RKO (cell line): ENCODE data around the gene MDM2.
"Not testable (repeated sequence)": the region's sequence is repeated elsewhere in the genome, so short reads cannot be mapped to it uniquely, and the experiment has no call there.

Experiments
- DNase-seq: peaks from one replicate; pipeline ENCODE4 v3.0.0-alpha.2; 2016; ENCODE audit warnings: low spot score

The MDM2 gene

DNA sequence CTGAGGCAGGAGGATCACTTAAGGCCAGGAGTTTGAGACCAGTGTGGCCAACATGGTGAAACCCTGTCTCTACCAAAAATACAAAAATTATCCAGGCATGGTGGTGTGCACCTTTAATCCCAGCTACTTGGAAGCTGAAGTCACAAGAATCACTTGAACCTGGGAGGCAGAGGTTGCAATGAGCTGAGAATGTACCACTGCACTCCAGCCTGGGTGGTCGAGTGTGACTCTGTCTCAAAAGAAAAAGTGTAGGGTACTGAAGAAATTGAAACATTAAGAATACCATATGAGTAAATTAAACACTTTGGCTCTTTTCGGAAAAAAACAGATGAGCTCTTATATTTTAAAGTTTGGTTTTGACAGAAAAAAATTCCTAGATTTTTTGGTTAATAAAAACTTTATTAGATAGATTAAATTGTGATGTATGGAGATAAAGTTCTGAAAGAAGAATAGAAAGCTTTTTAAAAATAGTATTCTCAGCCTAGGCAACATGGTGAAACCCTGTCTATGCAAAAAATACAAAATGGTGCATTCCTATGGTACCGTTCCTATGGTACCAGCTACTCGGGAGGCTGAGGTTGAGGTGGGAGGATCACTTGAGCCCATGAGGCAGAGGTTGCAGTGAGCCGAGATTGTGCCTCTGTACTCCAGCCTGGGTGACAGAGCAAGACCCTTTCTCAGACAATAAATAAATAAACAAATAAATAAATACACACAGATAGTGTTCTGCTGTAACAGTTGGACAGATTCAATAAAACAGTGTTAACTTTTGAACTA, 20.1 kb downstream of the MDM2 start:
- DNase-seq = no peak

DNA sequence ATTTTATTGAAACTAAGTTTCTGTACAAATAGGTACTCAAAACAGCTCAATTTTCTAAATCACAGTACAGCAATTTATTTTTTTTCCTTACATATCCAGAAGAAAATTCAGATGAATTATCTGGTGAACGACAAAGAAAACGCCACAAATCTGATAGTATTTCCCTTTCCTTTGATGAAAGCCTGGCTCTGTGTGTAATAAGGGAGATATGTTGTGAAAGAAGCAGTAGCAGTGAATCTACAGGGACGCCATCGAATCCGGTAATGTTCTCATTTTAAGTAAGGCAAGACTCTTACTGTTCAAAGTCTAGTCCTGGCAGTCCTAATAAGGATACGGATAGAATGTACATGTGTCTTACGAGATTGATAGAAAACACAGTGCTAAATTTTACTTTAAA, 20.7 kb downstream of the MDM2 start:
- no peak for DNase-seq

DNA sequence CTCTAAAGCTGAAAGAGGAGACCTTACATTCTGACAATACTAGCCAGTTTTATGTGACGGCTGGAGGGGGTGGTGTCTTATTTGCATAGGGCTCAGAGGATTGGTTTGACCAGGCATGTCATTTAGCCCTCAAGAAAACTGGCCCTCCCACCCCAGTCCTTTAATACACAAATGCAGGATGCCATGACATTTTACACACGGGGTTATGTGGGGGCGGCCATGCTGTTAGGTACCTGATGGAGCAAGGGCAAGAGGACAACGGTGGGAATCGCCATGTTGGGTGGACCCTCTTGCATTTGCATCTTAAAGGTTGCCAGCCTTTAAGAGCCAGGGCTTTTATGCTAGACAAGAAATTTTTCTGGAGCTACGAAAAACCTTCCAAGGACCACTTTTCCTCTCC, 23.3 kb downstream of the MDM2 start:
- no peak for DNase-seq

DNA sequence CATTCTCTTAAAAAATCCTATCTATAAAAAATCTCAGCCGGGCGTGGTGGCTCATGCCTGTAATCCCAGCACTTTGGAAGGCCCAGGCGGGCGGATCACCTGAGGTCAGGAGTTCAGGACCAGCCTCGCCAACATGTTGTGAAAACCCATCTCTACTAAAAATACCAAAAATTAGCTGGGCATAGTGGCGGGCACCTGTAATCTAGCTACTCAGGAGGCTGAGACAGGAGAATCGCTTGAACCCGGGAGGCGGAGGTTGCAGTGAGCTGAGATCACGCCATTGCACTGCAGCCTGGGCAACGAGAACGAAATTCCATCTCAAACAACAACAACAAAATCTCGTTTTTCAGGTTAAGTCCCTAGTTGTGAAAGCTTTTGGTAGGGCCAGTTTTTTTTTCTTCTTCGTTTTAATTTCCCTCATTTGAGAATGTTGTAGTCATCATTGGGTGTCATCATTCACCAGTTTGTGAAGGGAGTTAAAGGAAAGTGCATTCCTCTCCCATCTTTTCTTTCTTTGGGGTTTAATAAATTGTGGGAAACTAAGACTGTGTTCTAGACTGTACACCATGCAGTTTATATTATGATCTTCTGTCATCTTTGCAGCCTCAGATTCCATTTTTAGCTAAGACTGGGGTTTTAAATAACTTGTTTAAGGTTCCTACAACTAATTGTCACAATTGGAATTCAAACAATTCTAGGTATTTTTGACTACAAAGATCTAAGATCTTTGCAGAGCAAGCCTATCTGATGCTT, 23.9 kb downstream of the MDM2 start:
- no peak for DNase-seq

DNA sequence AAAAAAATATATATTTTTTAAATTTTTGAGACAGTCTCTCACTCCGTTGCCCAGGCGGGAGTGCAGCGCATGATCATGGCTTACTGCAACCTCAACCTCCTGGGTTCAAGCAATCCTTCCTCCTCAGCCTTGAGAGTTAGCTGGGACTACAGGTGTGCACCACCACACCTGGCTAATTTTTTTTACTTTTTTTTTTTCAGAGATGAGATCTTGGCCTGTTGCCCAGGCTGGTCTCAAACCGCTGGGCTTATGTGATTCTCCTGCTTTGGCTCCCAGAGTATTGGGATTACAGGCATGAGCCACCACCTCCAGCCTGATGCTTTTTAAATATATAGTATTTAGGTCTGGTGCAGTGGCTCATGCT, 24.5 kb downstream of the MDM2 start:
- no peak for DNase-seq

DNA sequence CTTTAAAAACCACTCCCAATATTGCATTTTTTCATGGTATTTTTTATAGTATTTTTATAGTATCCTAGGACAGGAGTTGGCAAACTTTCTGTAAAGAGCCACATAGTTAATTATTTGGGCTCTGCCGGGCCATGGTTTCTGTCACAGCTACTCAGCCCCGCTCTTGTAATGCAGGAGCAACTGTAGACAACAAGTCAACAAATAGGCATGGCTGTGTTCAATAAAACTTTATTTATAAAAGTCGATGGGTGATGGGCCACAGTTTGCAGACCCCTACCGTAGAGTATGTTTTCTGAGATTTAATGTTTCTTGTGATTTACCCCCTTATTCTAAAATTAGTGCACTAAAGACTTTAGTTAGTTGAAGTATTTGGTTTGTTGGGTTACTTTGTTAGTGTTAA, 25.5 kb downstream of the MDM2 start:
- DNase-seq = no peak

DNA sequence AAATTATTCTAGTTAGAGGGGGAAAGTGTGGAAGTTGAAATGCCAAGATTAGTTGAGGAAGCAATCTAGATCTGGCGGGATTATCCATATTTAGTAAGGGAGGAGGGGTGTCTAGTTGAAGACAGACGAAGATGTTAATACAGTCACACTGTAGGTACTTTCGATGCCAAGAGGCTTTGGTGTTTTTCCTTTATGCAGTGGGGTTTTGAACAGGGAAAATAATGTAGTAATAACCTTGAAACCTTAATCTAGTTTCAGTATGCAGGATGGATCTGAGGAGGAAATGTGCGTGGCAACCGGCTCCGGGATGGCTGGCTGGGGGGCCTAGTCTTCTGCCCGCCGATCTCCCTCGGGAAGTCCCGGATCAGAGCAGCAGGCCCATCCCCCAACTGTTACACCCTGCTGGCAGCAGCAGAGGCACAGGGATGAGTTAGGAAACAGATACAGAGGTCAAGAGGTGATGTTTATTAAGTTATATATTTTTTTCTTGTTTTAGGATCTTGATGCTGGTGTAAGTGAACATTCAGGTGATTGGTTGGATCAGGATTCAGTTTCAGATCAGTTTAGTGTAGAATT, 27.4 kb downstream of the MDM2 start:
- no peak for DNase-seq

DNA sequence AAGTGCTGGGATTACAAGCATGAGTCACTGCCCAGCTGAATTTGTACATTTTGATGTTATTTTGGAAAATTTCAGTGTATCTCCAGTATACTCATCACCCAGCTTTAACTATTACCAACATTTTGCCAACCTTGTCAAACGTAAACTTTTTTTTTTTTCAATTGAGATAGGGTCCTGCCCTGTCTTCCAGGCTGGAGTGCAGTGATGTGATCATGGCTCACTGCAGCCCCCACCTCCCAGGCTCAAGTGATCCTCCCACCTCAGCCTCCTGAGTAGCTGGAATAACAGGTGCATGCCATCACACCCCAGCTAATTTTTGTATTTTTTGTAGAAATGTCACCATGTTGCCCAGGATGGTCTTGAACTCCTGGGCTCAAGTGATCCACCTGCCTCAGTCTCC, 29.2 kb downstream of the MDM2 start:
- DNase-seq = no peak

DNA sequence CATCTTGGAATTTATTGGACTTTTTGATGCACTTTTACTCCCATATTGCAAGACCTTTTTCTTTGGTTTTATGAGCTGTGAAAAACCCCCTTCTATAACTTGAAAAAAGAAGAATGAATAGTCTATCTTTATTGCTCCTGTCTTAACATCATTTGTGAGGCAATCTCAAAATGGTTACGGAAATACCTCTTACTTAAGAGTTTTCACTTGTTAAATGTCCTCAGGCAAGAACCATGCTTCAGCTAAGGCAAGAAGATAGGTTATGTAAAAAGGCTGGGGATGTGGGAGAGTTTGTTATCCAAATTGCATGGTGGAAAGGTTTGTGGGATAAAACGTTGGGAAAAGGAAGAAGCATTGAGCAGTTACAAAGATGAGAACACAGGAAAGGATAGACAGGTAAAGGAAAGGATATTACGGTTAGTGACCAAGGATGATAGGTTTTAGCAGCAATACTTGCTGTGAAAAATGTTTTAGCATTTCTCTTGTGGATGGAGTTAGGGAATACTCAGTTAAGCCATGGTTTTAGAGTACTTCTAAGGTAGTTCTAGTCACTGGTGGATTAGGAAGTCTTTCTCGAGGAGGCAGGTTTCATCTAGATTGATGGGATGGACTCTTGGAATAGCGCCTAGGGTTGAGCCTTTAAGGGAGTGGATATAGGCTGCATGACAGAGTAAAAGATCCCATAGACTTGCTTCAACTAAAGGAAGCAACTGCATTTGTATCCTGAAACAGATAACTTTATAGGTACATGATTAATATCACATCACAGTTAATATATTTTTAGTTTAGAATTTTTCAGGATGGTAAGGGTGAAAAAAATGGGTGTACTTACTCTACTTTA, 30.3 kb downstream of the MDM2 start:
- no peak for DNase-seq

DNA sequence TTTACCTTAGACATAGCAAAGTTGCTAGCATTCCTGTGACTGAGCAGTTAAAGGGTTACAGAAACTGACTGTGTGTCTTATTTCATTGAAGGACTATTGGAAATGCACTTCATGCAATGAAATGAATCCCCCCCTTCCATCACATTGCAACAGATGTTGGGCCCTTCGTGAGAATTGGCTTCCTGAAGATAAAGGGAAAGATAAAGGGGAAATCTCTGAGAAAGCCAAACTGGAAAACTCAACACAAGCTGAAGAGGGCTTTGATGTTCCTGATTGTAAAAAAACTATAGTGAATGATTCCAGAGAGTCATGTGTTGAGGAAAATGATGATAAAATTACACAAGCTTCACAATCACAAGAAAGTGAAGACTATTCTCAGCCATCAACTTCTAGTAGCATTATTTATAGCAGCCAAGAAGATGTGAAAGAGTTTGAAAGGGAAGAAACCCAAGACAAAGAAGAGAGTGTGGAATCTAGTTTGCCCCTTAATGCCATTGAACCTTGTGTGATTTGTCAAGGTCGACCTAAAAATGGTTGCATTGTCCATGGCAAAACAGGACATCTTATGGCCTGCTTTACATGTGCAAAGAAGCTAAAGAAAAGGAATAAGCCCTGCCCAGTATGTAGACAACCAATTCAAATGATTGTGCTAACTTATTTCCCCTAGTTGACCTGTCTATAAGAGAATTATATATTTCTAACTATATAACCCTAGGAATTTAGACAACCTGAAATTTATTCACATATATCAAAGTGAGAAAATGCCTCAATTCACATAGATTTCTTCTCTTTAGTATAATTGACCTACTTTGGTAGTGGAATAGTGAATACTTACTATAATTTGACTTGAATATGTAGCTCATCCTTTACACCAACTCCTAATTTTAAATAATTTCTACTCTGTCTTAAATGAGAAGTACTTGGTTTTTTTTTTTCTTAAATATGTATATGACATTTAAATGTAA, 31.5 kb downstream of the MDM2 start:
- DNase-seq = no peak

DNA sequence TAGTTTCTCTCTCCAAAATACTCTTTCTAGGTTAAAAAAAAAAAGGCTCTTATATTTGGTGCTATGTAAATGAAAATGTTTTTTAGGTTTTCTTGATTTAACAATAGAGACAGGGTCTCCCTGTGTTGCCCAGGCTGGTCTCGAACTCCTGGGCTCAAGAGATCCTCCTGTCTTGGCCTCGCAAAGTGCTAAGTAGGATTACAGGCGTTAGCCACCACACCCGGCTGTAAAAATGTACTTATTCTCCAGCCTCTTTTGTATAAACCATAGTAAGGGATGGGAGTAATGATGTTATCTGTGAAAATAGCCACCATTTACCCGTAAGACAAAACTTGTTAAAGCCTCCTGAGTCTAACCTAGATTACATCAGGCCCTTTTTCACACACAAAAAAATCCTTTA, 33.2 kb downstream of the MDM2 start:
- not testable (repeated sequence) for DNase-seq

DNA sequence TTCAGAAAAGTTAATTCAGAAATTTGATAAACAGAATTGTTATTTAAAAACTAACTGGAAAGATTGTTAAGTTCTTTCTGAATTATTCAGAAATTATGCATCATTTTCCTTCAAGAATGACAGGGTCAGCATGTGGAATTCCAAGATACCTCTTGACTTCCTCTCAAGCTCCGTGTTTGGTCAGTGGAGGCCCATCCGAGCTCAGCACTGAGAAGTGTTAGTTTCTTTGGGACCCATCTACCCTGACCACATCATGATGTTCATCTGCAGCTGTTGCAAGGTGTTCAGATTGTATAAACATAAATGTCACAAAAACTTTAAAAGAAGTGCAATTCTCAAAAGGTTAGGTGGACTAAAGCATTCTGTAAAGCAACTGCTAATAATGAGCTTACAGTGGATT, 33.7 kb downstream of the MDM2 start:
- no peak for DNase-seq

DNA sequence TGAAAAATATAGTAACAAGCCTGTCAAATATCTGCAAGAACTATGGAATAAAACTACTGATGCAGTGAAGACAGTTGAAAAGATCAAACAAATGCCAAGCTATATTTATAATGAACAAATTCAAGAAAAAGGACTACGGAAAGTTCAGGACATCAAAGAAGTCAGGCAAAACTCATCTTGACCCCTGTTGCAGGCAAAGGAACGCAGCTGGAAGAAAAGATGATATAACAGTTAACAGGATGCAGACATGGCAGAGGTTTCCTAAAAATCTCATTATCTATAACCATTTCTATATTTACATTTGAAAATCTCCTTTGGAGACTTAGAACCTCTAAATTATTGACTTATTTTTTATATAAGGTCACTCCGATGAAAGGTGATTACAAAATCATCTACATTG, 34.1 kb downstream of the MDM2 start:
- no peak for DNase-seq

DNA sequence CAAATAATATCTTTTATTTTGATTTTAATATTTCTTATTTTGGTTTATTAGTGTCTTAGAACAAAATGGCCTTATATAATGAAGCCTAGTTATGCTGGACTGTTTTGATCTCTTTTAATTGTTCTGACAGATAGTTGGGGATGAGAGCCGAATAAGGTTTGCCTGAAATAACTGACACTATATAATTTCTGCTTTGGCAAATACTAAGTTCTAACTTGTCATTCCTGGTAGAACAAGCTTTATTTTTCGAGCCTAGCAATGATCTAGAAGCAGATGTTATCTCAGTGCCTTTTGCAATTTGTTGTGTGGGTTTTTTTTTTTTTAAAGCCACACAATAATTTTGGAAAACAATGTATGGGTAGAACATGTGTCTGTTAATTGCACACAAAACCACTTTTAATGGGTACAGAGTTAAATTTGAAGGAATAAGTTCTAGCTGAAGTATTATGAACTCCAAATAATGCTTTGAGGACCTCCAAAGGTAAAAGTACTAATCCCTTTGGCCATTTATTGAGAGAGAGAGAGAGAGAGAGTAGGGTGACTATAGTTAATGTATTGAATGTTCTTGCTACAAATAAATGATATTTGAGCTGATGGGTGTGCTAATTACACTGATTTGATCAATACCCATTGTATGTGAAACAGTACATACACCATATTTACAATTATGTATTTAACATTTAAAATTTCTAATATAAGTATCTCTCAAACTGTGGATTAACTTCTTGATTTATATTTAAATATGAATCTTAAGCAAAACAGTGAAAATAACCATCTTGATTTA, 35.0 kb downstream of the MDM2 start:
- no peak for DNase-seq

DNA sequence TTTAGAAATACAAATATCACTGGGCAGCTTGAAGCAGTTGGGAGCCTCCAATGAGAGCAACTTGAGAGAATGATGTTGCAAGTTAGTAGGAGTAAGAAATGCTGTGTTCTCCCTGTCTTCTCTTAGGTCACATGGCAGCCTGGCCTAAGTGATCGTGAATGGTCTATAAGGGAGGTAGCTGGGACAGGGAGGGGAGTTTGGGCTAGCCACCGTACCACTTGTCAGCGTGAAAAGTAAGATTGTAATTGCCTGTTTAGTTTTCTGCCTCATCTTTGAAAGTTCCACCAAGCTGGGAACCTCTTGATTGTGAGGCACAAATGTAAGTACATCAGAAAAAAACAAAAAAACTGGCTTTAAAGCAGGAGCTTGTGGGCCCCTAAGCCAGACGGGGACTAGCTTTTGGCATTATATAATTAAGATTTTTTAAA, 36.4 kb downstream of the MDM2 start:
- no peak for DNase-seq

DNA sequence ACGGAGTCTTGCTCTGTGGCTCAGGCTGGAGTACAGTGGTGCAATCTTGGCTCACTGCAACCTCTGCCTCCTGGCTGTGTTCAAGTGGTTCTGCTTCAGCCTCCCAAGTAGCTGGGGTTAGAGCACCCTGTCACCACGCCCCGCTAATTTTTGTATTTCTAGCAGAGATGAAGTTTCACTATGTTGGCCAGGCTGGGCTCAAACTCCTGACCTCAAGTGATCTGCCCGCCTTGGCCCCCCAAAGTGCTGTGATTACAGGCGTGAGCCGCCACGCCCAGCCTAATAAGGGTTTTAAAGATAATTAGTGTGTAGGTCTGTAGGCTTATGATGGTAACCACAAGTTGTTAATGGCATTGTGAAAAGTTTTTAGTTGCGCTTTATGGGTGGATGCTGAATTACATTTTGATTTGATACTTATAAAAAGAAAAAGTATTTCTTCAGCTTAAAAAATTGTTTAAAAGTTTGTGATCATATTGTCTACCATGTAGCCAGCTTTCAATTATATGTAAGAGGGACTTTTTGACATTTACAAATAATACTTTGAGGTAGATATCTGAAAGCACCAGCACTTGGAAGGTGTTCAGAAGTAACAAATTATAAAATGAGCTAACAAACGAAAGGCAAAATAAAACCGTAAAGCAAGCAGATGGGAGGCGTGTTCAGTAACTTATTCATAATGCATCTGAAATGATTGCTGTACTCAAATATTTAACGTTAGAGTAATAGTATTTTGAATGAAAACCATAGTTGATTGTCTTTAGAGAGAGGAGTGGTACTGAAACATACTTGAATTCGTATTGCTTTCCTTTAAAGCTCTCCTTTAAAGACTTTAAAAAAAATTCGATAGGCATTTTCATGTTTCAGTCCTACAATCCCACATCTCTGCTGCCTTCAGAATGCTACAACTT, 37.1 kb downstream of the MDM2 start:
- no peak for DNase-seq

DNA sequence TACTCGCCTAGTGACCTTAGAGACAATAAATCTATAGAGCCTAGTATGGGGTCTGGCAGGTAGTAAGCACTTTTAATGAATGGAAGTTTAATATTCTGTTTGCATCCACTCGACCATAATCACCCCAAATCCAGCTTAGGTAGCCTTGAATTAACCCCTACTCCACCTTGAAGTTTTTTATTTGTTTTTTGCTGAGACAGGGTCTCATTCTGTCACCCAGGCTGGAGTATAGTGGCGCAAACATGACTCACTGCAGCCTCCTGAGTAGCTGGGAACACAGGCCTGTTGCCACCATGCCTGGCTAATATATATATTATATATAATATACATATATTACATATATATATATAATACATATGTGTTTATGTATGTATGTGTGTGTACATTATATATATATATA, 38.8 kb downstream of the MDM2 start:
- no peak for DNase-seq

DNA sequence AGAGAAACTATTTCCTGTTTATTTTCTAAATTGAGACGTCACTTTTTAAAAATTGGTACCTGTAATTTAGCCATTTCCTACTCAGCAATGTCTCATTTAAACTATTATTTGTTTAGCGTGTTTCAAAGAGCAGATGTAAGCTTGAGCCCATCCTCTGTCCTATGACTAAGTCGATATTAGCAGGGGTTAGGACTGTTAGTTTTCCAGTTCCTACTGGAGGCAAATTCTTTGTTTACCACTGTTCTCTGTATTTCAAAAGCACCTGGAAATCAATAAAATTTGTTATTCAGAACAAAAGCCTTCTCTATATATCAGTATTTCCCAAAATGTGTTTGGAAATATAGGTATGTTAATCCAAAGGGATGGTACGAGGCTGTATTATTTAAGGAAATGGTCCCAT, 42.4 kb downstream of the MDM2 start:
- no peak for DNase-seq

DNA sequence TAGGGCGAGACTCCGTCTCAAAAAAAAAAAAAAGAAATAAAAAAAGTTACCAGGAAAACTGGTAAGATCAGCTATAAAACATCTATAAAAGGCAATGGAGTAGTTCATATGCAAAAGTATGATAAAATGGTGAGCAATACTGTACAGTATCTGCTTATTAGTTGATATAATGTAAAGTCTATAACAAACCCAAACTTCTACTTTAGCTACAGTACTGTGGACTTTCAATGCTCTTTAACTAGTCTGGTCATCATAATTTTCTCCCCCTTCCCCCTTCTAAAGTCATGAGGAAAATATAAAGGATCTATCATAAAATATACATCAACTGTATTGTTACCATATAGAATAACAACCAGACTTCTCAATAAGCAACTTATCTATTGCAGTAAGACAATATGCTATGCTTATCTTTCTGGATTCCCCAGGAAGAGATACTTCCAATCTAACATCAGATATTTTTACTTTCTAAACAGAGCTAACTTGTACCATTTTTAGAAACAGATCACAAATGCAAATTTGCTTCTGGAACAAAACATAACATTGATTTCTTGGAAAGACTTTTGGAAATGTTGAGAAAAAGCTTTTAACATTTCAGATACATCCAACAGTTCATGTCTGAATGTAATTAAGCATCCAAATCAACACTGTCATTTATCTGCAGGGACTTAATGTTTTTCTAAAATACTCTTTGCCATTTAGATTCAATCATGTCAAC, 43.8 kb downstream of the MDM2 start:
- DNase-seq = no peak
